Gastroesophageal sphincter (tissue), 3 donors: ENCODE measurements around the gene PITPNB.

ENCODE experiments used
- EP300 ChIP-seq: sonication (generic); formaldehyde crosslinking; IDR thresholded peaks from one replicate; pipeline ENCODE4 v1.6.1; 2017; ENCODE audit warnings: antibody characterized with exemption, mild to moderate bottlenecking
- POLR2AphosphoS5 ChIP-seq: sonication (generic); formaldehyde crosslinking; IDR thresholded peaks from one replicate; pipeline ENCODE4 v1.6.1; 2017; ENCODE audit warnings: antibody characterized with exemption
- TF ChIP-seq, protein P1 (sequence below), 4 experiments: fragments of 200-600 bp in 2 of 4; fragments of 450-650 bp in 2 of 4; sonication (generic) in 1 of 4; IDR thresholded peaks; one replicate each; pipeline ENCODE4 v1.5.1; 2017 to 2019; ENCODE audit warnings: antibody characterized with exemption in 4 of 4, mild to moderate bottlenecking in 2 of 4, moderate library complexity in 2 of 4

DNA sequence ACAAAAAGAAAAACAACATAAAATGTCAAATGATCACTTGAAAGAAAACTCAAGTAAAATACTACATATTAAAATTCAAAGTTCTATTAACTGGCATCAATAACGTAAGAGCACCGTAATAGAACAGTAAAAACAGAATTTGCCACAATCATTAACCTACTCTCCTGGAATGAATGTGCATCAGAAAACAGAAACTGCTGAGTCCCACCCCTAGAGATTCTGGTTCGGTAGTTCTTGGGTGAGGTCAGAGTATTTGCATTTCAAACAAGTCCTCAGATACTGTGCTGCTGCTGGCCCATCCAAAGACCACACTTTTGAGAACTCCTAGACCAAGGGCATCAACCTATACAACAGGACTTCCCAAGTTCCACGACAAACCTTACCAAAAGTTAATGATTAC is 23.5 kb downstream of the PITPNB start:
- TF ChIP-seq, protein P1, sequence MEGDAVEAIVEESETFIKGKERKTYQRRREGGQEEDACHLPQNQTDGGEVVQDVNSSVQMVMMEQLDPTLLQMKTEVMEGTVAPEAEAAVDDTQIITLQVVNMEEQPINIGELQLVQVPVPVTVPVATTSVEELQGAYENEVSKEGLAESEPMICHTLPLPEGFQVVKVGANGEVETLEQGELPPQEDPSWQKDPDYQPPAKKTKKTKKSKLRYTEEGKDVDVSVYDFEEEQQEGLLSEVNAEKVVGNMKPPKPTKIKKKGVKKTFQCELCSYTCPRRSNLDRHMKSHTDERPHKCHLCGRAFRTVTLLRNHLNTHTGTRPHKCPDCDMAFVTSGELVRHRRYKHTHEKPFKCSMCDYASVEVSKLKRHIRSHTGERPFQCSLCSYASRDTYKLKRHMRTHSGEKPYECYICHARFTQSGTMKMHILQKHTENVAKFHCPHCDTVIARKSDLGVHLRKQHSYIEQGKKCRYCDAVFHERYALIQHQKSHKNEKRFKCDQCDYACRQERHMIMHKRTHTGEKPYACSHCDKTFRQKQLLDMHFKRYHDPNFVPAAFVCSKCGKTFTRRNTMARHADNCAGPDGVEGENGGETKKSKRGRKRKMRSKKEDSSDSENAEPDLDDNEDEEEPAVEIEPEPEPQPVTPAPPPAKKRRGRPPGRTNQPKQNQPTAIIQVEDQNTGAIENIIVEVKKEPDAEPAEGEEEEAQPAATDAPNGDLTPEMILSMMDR (IDR thresholded peaks at IDR 0.05) = no peak
- TF ChIP-seq POLR2AphosphoS5 = no peak
- TF ChIP-seq EP300 = no peak
